ENCODE data around the gene RXFP4.
"Not testable (repeated sequence)": the region's sequence is repeated elsewhere in the genome, so short reads cannot be mapped to it uniquely, and the experiment has no call there.

Gene RXFP4

DNA sequence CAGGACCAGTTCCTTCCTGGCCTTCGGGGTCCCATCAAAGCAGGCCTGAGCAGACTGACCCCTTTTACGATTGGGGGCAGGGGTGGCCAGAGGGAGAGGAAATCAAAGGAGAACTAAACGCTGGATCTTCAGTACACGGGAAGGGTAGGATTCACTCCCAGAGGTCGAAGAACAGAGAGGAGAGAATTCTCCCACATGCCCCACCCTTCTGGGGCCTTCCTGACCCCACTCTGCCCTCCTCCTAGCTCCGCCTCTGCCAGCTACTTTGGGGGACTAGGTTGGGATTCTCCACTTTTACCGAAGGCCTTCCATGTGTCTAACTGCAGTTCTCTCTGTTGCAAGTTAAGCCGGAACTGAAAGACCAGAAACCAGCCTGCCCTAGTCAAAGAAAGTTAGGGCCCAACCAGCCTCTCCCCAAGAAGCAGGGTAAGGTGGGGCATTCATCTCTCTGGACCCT is 37.6 kb downstream of the RXFP4 start:
- no peak for DNase-seq

DNA sequence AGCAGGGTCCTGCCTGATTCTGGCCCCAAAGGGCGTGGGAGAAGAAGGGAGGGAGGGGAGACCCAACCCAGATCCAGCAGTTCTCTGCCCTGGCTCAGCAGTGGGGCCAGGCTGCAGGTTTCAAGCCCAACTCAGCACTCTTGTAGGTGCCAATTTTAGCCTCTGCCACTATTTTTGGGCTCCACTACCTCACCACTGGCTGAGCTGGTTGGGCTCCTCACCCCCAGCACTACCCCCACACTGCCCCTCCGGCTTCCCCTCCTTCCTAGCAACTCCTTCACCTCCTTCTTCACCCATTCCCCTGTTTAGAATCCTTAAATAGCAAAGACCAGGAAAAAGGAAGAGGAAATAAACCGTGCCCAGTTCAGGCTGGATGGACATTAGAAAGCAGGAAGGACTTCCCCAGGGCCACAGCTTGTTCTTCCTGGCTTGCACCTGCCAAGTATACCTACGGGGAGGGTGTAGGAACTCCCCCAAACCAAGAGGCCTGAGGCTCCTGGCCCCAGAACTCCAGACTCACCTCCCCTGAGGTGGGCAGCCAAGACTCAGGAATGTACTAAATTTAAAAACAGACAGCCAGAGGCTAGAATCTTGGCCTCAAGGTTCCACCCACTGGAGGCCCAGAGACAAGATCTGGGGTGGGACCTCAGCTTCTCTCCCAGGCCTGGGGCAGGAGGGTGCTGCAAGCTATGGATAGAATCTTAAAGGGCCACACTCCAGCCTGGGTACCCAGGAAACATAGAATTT is 38.3 kb downstream of the RXFP4 start:
- no peak for DNase-seq

DNA sequence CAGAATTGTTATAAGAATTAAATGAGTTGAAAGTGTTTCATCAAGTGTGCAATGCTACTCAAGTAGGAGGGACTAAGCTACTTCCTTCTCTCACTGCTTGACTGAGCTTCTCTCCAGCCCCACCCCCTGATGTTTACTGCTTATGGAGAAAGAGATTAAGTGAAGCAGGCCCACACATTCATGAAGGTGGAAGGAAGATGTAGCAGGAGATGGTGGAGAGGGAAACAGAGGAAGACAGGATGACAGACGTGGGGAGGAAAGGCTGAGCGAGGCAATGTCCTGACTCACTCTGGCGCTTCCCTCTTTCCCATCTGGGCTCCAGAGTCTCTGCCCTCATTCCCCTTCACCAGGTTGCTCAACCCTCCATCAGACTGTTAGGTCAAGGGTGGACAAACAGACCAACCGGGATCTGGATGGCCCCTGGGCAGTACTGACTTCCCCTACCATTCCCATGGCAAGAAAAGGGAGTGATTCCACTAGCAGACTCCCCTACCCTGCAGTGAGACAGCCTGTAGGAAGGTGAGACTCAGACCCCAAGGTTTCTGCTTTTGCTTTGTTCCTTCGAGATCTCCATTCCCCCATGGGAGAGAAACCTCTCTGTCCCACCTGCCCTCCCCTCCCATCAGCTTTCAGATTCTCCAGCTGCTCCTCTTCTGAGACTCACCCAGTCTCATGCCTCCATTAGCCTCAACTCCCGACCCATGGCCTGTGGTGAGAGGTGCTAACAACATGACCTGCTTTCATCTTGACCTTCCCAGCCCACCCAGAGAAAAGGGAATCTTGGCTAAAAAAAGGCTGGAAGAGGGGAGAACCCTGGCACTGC is 40.0 kb downstream of the RXFP4 start:
- peak; percentile 55 to 59 for DNase-seq

DNA sequence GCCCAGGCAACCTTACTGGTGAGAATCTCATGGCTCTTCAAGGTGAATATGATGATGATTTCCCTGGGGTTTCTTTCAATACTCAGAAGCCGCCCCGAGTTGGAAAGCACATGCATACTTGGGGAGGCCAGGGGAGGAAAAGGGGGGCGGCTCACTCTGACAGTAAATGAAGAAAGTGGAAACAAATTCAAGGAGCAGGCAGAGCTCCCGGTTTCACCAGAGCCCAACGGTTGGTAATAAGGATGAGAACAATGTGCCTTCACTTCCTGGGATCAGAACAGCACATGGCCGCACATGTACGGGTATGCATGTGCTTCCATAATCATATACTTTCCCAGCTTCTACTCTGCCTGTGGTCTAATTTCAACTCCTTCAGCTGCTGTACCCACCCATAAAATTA is 40.7 kb downstream of the RXFP4 start:
- no peak for DNase-seq

DNA sequence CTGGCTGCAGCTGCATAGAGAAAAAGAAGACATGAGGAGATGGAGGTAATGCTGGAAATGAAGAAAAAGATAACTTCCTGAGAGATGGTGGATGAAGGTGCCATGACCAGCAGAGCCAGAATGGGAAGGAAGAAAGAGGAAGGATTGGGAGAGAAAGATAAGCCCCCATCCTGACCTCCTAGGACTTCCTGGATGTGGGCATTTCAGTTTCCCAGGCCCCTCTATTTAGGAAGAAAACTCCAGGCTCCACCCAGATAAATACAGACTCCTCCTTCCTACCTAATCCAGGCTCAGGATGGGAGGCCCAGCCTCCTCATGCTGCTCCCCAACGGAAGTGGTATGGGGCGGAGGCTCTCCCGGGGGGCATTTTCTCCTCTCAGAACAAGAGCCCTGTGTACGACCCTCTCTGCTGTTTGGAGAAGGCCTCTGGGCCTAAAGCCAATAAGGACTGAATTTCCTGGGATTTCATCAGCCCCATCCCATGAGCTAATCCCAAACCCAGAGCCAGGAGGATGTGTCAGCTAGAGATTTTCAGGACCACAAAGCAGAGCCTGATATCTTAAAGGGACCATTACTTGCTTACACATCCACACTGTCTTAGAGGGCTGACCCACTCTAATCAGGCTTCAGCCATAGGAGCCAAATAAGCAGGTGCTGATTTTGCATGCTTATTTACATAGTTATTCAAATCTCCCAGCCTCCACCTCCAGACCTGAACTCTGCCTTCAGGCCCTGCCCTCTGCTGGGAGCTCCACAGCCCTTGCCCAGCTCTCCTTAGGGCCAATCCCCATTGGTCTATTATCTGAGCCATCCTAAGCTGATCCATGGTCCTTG is 42.0 kb downstream of the RXFP4 start:
- no peak for DNase-seq

DNA sequence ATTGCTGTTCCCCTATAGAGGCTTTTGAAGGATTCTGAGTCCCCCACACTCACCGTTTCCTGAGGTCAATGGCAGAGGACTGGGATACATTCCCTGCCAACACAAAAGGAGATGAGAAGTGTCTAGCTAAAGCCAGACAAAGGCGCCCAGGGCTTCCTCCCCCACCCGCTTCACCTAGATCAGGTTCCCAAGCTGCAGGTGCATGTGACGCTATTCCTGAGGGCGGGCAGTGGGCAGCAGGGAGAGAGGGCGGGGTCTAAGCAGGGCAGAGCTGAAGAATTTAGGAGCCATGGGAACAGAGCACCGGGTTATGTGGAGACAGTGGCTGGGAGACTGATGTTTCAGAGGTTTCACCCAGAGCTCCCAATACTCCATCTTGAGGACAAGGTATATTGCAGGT is 42.9 kb downstream of the RXFP4 start:
- DNase-seq: no peak

DNA sequence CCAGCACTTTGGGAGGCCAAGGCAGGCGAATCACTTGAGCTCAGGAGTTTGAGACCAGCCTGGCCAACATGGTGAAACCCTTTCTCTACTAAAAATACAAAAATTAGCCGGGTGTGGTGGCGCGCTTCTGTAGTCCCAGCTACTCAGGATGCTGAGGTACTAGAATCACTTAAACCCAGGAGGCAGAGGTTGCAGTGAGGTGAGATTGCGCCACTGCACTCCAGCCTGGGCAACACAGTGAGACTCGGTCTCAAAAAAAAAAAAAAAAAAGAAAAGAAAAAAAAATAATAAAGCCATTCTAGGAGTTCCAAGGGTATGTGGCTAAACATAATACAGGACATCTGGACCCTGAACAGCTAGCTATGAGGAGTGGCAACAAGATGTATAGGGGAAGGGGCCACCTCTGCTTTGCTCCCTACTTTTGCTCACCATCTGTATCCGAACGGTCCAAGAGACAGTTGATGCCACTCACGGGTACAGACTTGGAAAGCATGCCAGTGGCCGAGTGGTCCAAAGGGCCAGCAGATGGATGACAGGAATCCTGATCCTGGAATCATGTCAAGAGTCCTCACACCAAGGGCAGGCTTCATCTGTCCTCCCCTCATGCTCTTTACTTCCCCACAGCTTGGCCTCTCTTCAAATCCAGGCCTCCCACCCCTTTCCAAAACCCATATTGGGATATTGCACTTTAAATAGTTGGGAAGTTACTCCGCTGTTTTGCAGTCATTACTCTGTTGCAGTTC is 43.6 kb downstream of the RXFP4 start:
- not testable (repeated sequence) for DNase-seq

DNA sequence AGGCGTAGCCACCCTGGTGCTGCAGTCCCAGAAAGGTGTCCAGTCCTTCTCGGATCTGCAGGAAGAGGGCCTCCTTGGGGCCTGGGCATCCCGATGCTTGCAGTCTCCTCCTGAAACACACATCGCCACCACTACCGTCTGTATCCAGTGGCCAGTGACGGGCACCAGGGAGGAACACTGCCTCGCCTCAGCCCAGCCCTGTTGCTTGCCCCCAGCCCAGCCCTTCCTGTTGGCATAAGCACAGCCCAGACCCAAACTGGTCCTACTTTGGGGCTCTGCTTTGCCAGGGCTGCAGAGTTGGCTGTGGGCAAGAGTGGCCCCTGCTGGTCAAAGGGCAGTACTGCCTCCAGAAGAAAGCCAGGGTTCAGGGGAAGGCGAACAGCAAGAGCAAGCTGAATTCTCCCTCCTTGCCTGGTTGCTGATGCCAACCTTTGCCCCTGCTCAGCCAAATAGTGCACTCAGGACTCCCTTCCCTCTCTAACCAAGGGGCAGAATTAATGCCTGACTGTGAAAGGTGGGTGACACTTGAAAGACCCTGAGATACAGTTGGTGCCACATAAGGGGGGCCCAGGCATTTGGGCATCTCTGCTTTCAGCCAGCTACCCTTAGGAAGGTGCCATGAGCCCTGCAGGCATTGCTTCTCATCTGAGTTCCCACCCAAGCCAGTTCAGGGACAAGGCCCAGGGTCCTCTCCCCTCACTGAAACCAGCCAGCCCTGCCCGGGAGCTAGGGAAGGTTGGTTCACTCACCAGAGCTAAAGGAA is 48.0 kb downstream of the RXFP4 start:
- DNase-seq: peak; percentile 82 to 88

DNA sequence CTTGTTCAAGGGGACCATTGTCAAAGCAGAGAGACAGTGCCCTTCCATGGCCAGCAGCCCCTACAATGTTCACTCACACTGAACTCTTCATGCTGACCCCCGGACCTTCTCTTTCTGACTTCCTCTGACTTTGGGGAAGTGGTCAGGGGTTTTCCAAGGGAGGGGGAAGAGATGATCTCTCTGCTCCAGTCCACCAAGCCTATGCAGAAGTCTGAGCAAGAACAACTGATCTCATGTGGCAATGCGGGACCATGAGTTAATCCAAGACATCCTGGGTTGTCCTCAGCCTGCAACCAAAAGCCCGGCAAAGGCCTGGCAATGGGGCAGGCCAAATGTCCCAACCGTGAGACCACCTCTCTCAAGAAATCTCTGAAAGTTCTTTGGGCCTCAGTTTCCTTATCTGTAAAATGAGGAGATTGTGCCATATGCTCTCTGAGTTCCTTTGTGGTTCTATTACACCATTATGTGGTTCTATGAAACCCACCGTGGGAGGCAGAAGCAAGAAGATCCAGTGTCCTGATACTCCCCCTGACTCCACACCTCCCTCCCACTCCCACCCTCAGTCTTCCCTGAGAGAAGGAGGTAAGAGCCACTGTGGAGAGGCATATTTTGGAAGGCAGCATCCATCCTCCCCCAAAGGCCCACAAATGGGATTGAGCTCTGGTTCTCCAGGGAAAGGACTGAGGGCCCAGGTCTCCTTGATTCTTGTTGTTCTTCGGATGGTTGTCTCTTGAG is 48.7 kb downstream of the RXFP4 start:
- DNase-seq: peak in 1 of 2 donors; percentile 57

Data from CD4-positive, alpha-beta T cell treated with Interferon alpha-2 for 1 hour (primary cell).